ENCODE results near the gene GRIN2C. TPM values are rescaled to one million over a fixed set of nuclear protein-coding genes. Genes with fewer than 3 reads are reported as not detected.
A peak's percentile ranks its signal among the peaks of the same experiment; 100 is the strongest.

Gene GRIN2C
- total and polyA plus RNA-seq, 4 donors: 0.03 to 1.6 (median 0.19) TPM; not detected in 1

DNA sequence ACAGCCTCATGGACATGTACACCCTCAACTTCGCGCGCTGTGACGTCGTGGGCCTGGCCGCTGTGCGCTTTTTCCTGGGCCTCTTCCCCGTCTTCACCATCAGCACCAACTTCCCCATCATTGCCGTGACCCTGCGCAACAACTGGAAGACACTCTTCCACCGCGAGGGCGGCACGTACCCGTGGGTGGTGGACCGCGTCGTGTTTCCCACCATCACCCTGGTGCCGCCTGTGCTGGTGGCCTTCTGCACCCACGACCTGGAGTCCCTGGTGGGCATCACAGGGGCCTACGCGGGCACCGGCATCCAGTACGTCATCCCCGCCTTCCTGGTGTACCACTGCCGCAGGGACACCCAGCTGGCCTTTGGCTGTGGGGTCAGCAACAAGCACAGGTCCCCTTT, 23.5 kb downstream of the GRIN2C start:
- H3K4me3 ChIP-seq (ENCODE audit: low read length in 2 of 2): no peak overlapping the region
- H3K4me1 ChIP-seq (ENCODE audit: control insufficient read depth in 1 of 2, insufficient read depth in 2 of 2, low read length in 2 of 2): no peaks in the 10 kb centered on the region
- H3K36me3 ChIP-seq (ENCODE audit: control insufficient read depth in 1 of 2, insufficient read depth in 2 of 2, low read length in 1 of 2): no peaks in the 10 kb centered on the region
- H3K9me3 ChIP-seq (ENCODE audit: control insufficient read depth, low read length): no peaks in the 10 kb centered on the region
- ATAC-seq (ENCODE audit: low FRiP score): no peak
- intact Hi-C loops (cut with DNase I): no loop called here
- H3K27me3 ChIP-seq (ENCODE audit: control insufficient read depth in 1 of 2, insufficient read depth in 2 of 2, low read length in 1 of 2): no peaks in the 10 kb centered on the region
- peak in 1 of 2 donors; percentile 35 for DNase-seq
- H3K27ac ChIP-seq (ENCODE audit: low read depth in 1 of 2, low read length in 2 of 2): no peak overlapping the region
- WGBS, 2 donors: 92 to 96% methylated on average over 26 of the region's 26 CpGs

GRCh38 chr17:74833501-74834377, 25.9 kb downstream of the GRIN2C start:
- no peaks in the 10 kb centered on the region for H3K36me3 ChIP-seq (ENCODE audit: control insufficient read depth in 1 of 2, insufficient read depth in 2 of 2, low read length in 1 of 2)
- intact Hi-C loops (cut with DNase I): no loop called here

DNA sequence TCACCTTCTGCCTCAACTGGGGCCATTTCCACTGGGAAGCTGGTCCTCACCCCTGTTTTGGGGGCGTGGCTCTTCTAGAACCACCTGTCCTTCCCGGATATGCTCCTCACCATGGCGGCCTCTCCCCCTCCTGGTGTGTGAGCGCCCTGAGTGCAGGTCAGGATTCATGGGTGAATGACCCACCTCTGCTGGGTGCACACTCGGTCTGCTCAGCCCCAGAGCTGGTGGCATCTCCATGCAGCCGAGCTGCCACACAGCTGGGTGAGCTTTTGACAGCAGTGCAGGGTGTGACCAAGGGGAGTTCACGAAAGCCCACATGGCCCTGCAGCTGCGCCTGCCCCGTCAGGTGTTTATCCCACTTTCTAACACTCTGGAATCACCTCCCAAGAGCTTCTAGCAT, 27.3 kb downstream of the GRIN2C start:
- H3K4me3 ChIP-seq (ENCODE audit: low read length in 2 of 2): no peak overlapping the region
- no peaks in the 10 kb centered on the region for H3K9me3 ChIP-seq (ENCODE audit: control insufficient read depth, low read length)
- WGBS, 2 donors: 93 to 95% methylated on average over 9 of the region's 9 CpGs
- H3K4me1 ChIP-seq (ENCODE audit: control insufficient read depth in 1 of 2, insufficient read depth in 2 of 2, low read length in 2 of 2): no peaks in the 10 kb centered on the region
- H3K27ac ChIP-seq (ENCODE audit: low read depth in 1 of 2, low read length in 2 of 2): no peak overlapping the region
- no peaks in the 10 kb centered on the region for H3K36me3 ChIP-seq (ENCODE audit: control insufficient read depth in 1 of 2, insufficient read depth in 2 of 2, low read length in 1 of 2)
- H3K27me3 ChIP-seq (ENCODE audit: control insufficient read depth in 1 of 2, insufficient read depth in 2 of 2, low read length in 1 of 2): no peaks in the 10 kb centered on the region
- intact Hi-C loops (cut with DNase I): no loop called here
- no peak for DNase-seq
- ATAC-seq (ENCODE audit: low FRiP score): no peak

More at GRCh38 chr17:74833501-74834377, 25.9 kb downstream of the GRIN2C start:
- H3K27ac ChIP-seq (ENCODE audit: low read depth in 1 of 2, low read length in 2 of 2): no peak overlapping the region
- H3K9me3 ChIP-seq (ENCODE audit: control insufficient read depth, low read length): no peaks in the 10 kb centered on the region
- ATAC-seq (ENCODE audit: low FRiP score): no peak
- H3K4me1 ChIP-seq (ENCODE audit: control insufficient read depth in 1 of 2, insufficient read depth in 2 of 2, low read length in 2 of 2): no peaks in the 10 kb centered on the region
- peak in 1 of 2 donors; percentile 79 for DNase-seq
- no peak overlapping the region for H3K4me3 ChIP-seq (ENCODE audit: low read length in 2 of 2)
- 70 to 78% methylated on average over 16 of the region's 16 CpGs for WGBS, 2 donors
- H3K27me3 ChIP-seq (ENCODE audit: control insufficient read depth in 1 of 2, insufficient read depth in 2 of 2, low read length in 1 of 2): no peaks in the 10 kb centered on the region

DNA sequence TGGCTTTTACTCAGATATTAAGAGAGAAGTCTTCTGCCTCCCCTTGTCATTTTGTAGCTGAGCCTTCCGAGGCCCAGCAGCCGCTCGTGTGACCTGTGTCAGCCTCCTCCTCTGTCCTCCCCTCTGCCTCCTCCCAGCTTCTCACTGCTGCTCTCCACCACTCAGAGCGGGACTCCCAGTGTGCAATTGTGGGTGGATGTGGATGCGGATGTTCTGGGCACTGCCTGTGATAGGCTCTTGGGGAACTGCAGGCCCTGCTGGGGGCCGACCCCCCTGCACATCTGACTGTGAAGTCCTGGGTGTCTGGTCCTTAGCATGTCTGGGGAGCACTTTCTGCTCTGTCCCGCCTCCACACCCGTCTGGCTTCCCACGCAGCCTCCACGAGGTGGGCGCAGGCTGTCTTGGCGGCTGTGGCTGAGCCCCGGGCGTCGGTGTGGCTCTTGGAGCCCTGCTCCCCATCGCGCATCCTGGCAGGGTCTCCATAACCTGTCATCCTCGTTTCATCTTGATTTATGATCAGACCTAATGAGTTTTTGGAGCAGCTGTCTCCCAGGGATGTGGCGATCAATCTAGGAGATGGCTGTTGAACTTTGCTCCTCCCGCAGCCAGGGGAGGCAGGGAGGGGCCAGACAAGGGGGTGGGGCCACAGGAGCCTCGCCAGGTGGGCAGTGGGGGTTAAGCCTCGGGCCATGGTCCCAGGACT, 28.1 kb downstream of the GRIN2C start:
- no peak for ATAC-seq (ENCODE audit: low FRiP score)
- H3K4me1 ChIP-seq (ENCODE audit: control insufficient read depth in 1 of 2, insufficient read depth in 2 of 2, low read length in 2 of 2): no peaks in the 10 kb centered on the region
- H3K27me3 ChIP-seq (ENCODE audit: control insufficient read depth in 1 of 2, insufficient read depth in 2 of 2, low read length in 1 of 2): no peaks in the 10 kb centered on the region
- no peak for DNase-seq
- H3K27ac ChIP-seq (ENCODE audit: low read depth in 1 of 2, low read length in 2 of 2): no peak overlapping the region
- 88 to 90% methylated on average over 22 of the region's 22 CpGs for WGBS, 2 donors
- intact Hi-C loops (cut with DNase I): no loop called here
- no peak overlapping the region for H3K4me3 ChIP-seq (ENCODE audit: low read length in 2 of 2)
- H3K9me3 ChIP-seq (ENCODE audit: control insufficient read depth, low read length): no peaks in the 10 kb centered on the region
- H3K36me3 ChIP-seq (ENCODE audit: control insufficient read depth in 1 of 2, insufficient read depth in 2 of 2, low read length in 1 of 2): no peaks in the 10 kb centered on the region

- ATAC-seq (ENCODE audit: low FRiP score): no peak
- Histone ChIP-seq H3K4me3 (ENCODE audit: low read length in 2 of 2) (no peak overlapping the region), H3K27ac (ENCODE audit: low read depth in 1 of 2, low read length in 2 of 2) (no peak overlapping the region), H3K27me3 (ENCODE audit: control insufficient read depth in 1 of 2, insufficient read depth in 2 of 2, low read length in 1 of 2) (no peaks in the 10 kb centered on the region), H3K4me1 (ENCODE audit: control insufficient read depth in 1 of 2, insufficient read depth in 2 of 2, low read length in 2 of 2) (no peaks in the 10 kb centered on the region), H3K36me3 (ENCODE audit: control insufficient read depth in 1 of 2, insufficient read depth in 2 of 2, low read length in 1 of 2) (no peaks in the 10 kb centered on the region), H3K9me3 (ENCODE audit: control insufficient read depth, low read length) (no peaks in the 10 kb centered on the region)
- intact Hi-C loops (cut with DNase I): no loop called here
- DNase-seq: no peak
- 89 to 92% methylated on average over 19 of the region's 19 CpGs for WGBS, 2 donors
Observed at GRCh38 chr17:74830861-74831260, 28.8 kb downstream of the GRIN2C start.

DNA sequence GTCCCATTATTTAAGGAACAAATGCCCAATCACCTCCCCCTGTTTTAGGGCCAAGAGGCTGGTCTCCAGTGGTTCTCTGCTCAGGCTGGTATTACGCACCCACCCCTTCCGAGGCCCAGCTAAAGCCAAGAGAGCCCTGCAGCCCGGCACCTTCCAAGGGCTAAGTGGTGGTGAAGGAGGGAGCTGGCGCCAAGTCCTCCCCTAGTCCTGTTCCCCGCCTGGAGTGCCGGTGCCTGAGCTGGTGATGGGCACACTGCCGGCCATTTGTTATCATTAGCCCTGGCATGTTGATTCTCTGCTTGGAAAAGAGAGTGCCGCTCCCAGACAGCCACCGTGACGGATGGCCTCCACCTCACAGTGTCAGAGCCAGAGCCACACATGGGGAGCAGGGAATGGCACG, 31.9 kb downstream of the GRIN2C start:
- ATAC-seq (ENCODE audit: low FRiP score) (no peak), DNase-seq (no peak)
- Histone ChIP-seq H3K4me3 (ENCODE audit: low read length in 2 of 2) (no peak overlapping the region), H3K27ac (ENCODE audit: low read depth in 1 of 2, low read length in 2 of 2) (no peak overlapping the region), H3K9me3 (ENCODE audit: control insufficient read depth, low read length) (no peaks in the 10 kb centered on the region), H3K4me1 (ENCODE audit: control insufficient read depth in 1 of 2, insufficient read depth in 2 of 2, low read length in 2 of 2) (no peaks in the 10 kb centered on the region), H3K27me3 (ENCODE audit: control insufficient read depth in 1 of 2, insufficient read depth in 2 of 2, low read length in 1 of 2) (no peaks in the 10 kb centered on the region), H3K36me3 (ENCODE audit: control insufficient read depth in 1 of 2, insufficient read depth in 2 of 2, low read length in 1 of 2) (no peaks in the 10 kb centered on the region)
- WGBS, 2 donors: 72 to 80% methylated on average over 11 of the region's 11 CpGs
- intact Hi-C loops (cut with DNase I): no loop called here

- no peaks in the 10 kb centered on the region for H3K36me3 ChIP-seq (ENCODE audit: control insufficient read depth in 1 of 2, insufficient read depth in 2 of 2, low read length in 1 of 2)
Observed at GRCh38 chr17:74825952-74826719, 33.5 kb downstream of the GRIN2C start.

GRCh38 chr17:74824961-74825627, 34.6 kb downstream of the GRIN2C start:
- intact Hi-C loops (cut with DNase I): no loop called here
- DNase-seq (no peak), ATAC-seq (ENCODE audit: low FRiP score) (no peak)
- peaks cover 0 to 2% of the 10 kb centered on the region in 2 donors for H3K36me3 ChIP-seq (ENCODE audit: control insufficient read depth in 1 of 2, insufficient read depth in 2 of 2, low read length in 1 of 2)
- H3K27ac ChIP-seq (ENCODE audit: low read depth in 1 of 2, low read length in 2 of 2): no peak overlapping the region
- 84 to 86% methylated on average over 11 of the region's 11 CpGs for WGBS, 2 donors
- no peaks in the 10 kb centered on the region for H3K27me3 ChIP-seq (ENCODE audit: control insufficient read depth in 1 of 2, insufficient read depth in 2 of 2, low read length in 1 of 2)
- no peaks in the 10 kb centered on the region for H3K4me1 ChIP-seq (ENCODE audit: control insufficient read depth in 1 of 2, insufficient read depth in 2 of 2, low read length in 2 of 2)
- H3K4me3 ChIP-seq (ENCODE audit: low read length in 2 of 2): no peak overlapping the region
- H3K9me3 ChIP-seq (ENCODE audit: control insufficient read depth, low read length): no peaks in the 10 kb centered on the region

More at GRCh38 chr17:74825952-74826719, 33.5 kb downstream of the GRIN2C start:
- H3K4me1 ChIP-seq (ENCODE audit: control insufficient read depth in 1 of 2, insufficient read depth in 2 of 2, low read length in 2 of 2): no peaks in the 10 kb centered on the region
- ATAC-seq (ENCODE audit: low FRiP score) (no peak), DNase-seq (no peak)
- no peak overlapping the region for H3K4me3 ChIP-seq (ENCODE audit: low read length in 2 of 2)
- H3K9me3 ChIP-seq (ENCODE audit: control insufficient read depth, low read length): no peaks in the 10 kb centered on the region
- no peaks in the 10 kb centered on the region for H3K27me3 ChIP-seq (ENCODE audit: control insufficient read depth in 1 of 2, insufficient read depth in 2 of 2, low read length in 1 of 2)
- H3K27ac ChIP-seq (ENCODE audit: low read depth in 1 of 2, low read length in 2 of 2): no peak overlapping the region
- intact Hi-C loops (cut with DNase I): no loop called here
- WGBS, 2 donors: 78 to 89% methylated on average over 9 of the region's 9 CpGs

Data from aorta (tissue), 5 donors.